Endodermal cell (in vitro differentiated cells): ENCODE measurements around the gene ASRGL1. TPM values are rescaled to one million over a fixed set of nuclear protein-coding genes. Genes with fewer than 3 reads are reported as not detected.

Experiments
- DNase-seq: peaks from one replicate; pipeline ENCODE4 v3.0.0-alpha.2; 2017
- H3K27ac ChIP-seq: 2 replicates; pipeline ENCODE4 v1.5.1; 2013; ENCODE audit warnings: mild to moderate bottlenecking, low read depth, low read length, moderate library complexity
- H3K27me3 ChIP-seq: 2 replicates; pipeline ENCODE4 v1.6.1; 2013; ENCODE audit warnings: mild to moderate bottlenecking, low read length, moderate library complexity; ENCODE audit not compliant: insufficient read depth, control insufficient read depth, poor library complexity, severe bottlenecking
- H3K36me3 ChIP-seq: 2 replicates; pipeline ENCODE4 v1.7.0; 2013; ENCODE audit warnings: mild to moderate bottlenecking, low read length, moderate library complexity; ENCODE audit not compliant: control insufficient read depth, insufficient read depth
- H3K4me1 ChIP-seq: one replicate; pipeline ENCODE4 v1.7.0; 2013; ENCODE audit warnings: low read length; ENCODE audit not compliant: control insufficient read depth, insufficient read depth
- H3K4me3 ChIP-seq: 2 replicates; pipeline ENCODE4 v1.5.1; 2013; ENCODE audit warnings: mild to moderate bottlenecking, low read length, moderate library complexity
- H3K9ac ChIP-seq: 2 replicates; pipeline ENCODE4 v1.6.1; 2013; ENCODE audit warnings: mild to moderate bottlenecking, low read length, moderate library complexity; ENCODE audit not compliant: poor library complexity, severe bottlenecking; ENCODE audit errors: extremely low read depth
- H3K9me3 ChIP-seq: 2 replicates; pipeline ENCODE4 v1.6.1; 2013; ENCODE audit warnings: mild to moderate bottlenecking, low read length, moderate library complexity; ENCODE audit not compliant: control insufficient read depth
- H3K27ac Mint-ChIP-seq: 2 replicates; pipeline ENCODE4 v1.8.0; 2020; ENCODE audit warnings: mixed read lengths
- H3K27me3 Mint-ChIP-seq: 2 replicates; pipeline ENCODE4 v1.8.0; 2021; ENCODE audit warnings: mild to moderate bottlenecking, mixed read lengths; ENCODE audit not compliant: insufficient read depth
- H3K36me3 Mint-ChIP-seq: 2 replicates; pipeline ENCODE4 v1.8.0; 2020; ENCODE audit warnings: low read depth, mixed read lengths
- H3K4me1 Mint-ChIP-seq: 2 replicates; pipeline ENCODE4 v1.8.0; 2020; ENCODE audit warnings: mixed read lengths
- H3K4me3 Mint-ChIP-seq: 2 replicates; pipeline ENCODE4 v1.8.0; 2020; ENCODE audit warnings: mild to moderate bottlenecking, moderate library complexity, mixed read lengths
- H3K9me3 Mint-ChIP-seq: 2 replicates; pipeline ENCODE4 v1.8.0; 2020; ENCODE audit warnings: mild to moderate bottlenecking, mixed read lengths
- WGBS, 2 experiments: methylation state at CpG; one replicate each; pipeline versions ENCODE4 v1.1.5 to v1.1.7; 2013; ENCODE audit warnings: missing lambda C conversion rate in 2 of 2, mixed read lengths in 1 of 2; ENCODE audit not compliant: insufficient coverage in 1 of 2, insufficient read length in 1 of 2; 5-methylcytosine and 5-hydroxymethylcytosine counted together
- total RNA-seq, 2 donors: library from RNA; stranded (reverse); fragmentation: NEBNext Ultra II Directional in 1 of 2; extraction: Animal tissue kit (Norgen Biotek cat#: 25700) in 1 of 2; gene quantifications; 2 replicates in 1 of 2; 3 replicates in 1 of 2; pipeline ENCODE4 v1.2.1, GENCODE V29; 2021
- TF ChIP-seq, protein P1 (sequence below): fragments of 200-600 bp; sonication (generic); conservative IDR thresholded peaks from 2 replicates; pipeline ENCODE4 v1.5.0; 2021; ENCODE audit warnings: antibody characterized with exemption, mild to moderate bottlenecking

ASRGL1 gene
- total RNA-seq, 2 donors from 2014 or later = 39.8 to 61.8 TPM

DNA sequence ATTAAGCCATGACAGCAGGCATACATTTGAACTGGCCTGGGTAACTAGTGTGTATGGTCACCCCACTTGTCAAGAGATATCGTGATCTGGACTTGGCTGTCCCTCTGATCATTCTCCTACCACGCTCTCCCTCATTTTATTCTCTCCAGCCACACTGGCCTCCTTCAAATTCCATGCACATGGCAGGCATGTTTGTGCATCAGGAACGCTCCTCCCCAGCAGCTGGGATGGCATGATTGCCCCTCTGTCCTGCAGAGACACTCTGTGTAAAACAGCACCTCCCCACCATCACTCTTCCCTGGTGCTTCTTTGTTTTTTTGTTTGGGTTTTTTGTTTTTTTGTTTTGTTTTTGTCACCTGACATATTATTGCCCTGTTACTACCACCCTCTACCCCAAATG lies 50.1 kb downstream of the ASRGL1 start:
- H3K27me3 Mint-ChIP-seq = no peaks in the 10 kb centered on the region
- Histone ChIP-seq H3K36me3 (no peaks in the 10 kb centered on the region), H3K27ac (no peak overlapping the region), H3K4me3 (no peak overlapping the region), H3K9me3 (no peaks in the 10 kb centered on the region), H3K27me3 (no peaks in the 10 kb centered on the region), H3K4me1 (peaks cover 6% of the 10 kb centered on the region), H3K9ac (no peak overlapping the region)
- H3K4me1 Mint-ChIP-seq = peaks cover 30% of the 10 kb centered on the region
- H3K27ac Mint-ChIP-seq = no peak overlapping the region
- no peak for DNase-seq
- H3K36me3 Mint-ChIP-seq = peaks cover 6% of the 10 kb centered on the region
- 94 to 100% methylated on average over 3 of the region's 3 CpGs for WGBS, 2 experiments
- no peak overlapping the region for H3K4me3 Mint-ChIP-seq
- TF ChIP-seq, protein P1, sequence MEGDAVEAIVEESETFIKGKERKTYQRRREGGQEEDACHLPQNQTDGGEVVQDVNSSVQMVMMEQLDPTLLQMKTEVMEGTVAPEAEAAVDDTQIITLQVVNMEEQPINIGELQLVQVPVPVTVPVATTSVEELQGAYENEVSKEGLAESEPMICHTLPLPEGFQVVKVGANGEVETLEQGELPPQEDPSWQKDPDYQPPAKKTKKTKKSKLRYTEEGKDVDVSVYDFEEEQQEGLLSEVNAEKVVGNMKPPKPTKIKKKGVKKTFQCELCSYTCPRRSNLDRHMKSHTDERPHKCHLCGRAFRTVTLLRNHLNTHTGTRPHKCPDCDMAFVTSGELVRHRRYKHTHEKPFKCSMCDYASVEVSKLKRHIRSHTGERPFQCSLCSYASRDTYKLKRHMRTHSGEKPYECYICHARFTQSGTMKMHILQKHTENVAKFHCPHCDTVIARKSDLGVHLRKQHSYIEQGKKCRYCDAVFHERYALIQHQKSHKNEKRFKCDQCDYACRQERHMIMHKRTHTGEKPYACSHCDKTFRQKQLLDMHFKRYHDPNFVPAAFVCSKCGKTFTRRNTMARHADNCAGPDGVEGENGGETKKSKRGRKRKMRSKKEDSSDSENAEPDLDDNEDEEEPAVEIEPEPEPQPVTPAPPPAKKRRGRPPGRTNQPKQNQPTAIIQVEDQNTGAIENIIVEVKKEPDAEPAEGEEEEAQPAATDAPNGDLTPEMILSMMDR = no peak
- no peaks in the 10 kb centered on the region for H3K9me3 Mint-ChIP-seq

DNA sequence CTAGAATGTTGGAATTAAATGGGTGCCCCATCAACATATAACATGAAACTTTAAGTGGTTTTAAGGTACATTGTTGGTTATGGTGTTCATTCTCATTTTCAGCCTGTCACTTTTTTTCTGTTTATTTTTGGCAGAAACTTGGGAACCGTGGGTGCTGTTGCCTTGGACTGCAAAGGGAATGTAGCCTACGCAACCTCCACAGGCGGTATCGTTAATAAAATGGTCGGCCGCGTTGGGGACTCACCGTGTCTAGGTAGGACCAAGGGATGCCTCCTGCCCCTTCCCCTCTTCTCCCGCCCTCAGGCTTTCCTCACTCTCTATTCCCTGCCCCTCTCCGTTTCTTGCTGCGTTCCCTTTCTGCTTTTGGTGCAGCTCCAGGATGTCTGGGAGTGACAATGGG lies 51.8 kb downstream of the ASRGL1 start:
- DNase-seq = no peak
- Mint-ChIP-seq H3K4me3 (no peak overlapping the region), H3K9me3 (no peaks in the 10 kb centered on the region), H3K4me1 (peaks cover 25% of the 10 kb centered on the region), H3K27me3 (no peaks in the 10 kb centered on the region), H3K27ac (no peak overlapping the region), H3K36me3 (peaks cover 8% of the 10 kb centered on the region)
- peaks cover 6% of the 10 kb centered on the region for H3K4me1 ChIP-seq
- no peak overlapping the region for H3K4me3 ChIP-seq
- H3K9me3 ChIP-seq = no peaks in the 10 kb centered on the region
- TF ChIP-seq, protein P1 = no peak
- no peaks in the 10 kb centered on the region for H3K27me3 ChIP-seq
- no peak overlapping the region for H3K27ac ChIP-seq
- WGBS, 2 experiments = 92 to 100% methylated on average over 7 to 9 of the region's 11 CpGs
- no peaks in the 10 kb centered on the region for H3K36me3 ChIP-seq
- H3K9ac ChIP-seq = no peak overlapping the region

GRCh38 chr11:62390237-62390636 lies 53.0 kb downstream of the ASRGL1 start:
- Histone ChIP-seq H3K4me3 (no peak overlapping the region), H3K27me3 (no peaks in the 10 kb centered on the region), H3K9ac (no peak overlapping the region), H3K36me3 (no peaks in the 10 kb centered on the region), H3K4me1 (peaks cover 6% of the 10 kb centered on the region), H3K27ac (no peak overlapping the region), H3K9me3 (no peaks in the 10 kb centered on the region)
- Mint-ChIP-seq H3K27me3 (no peaks in the 10 kb centered on the region), H3K36me3 (peaks cover 8% of the 10 kb centered on the region), H3K4me1 (peaks cover 31% of the 10 kb centered on the region), H3K27ac (no peak overlapping the region), H3K9me3 (no peaks in the 10 kb centered on the region), H3K4me3 (no peak overlapping the region)
- no peak for DNase-seq
- WGBS, 2 experiments = 74 to 76% methylated on average over 5 of the region's 5 CpGs
- TF ChIP-seq, protein P1 = no peak
